Mesendoderm (in vitro differentiated cells): Measurements from ENCODE around the gene HK2.
"Not testable (repeated sequence)": the region's sequence is repeated elsewhere in the genome, so short reads cannot be mapped to it uniquely, and the experiment has no call there.

ENCODE experiments used
- DNase-seq: peaks from one replicate; pipeline ENCODE4 v3.0.0; 2013
- H2AK5ac ChIP-seq: 2 replicates; pipeline ENCODE4 v1.6.1; 2013; ENCODE audit warnings: low read length, inconsistent platforms
- H2BK120ac ChIP-seq: 2 replicates; pipeline ENCODE4 v1.6.1; 2013; ENCODE audit warnings: low read depth, mild to moderate bottlenecking, low read length, moderate library complexity, mixed read lengths
- H2BK15ac ChIP-seq: replicated peaks from 2 replicates; pipeline ENCODE4 v1.6.1; 2013; ENCODE audit warnings: low read depth, mild to moderate bottlenecking, moderate library complexity
- H2BK5ac ChIP-seq: 2 replicates; pipeline ENCODE4 v1.6.1; 2013; ENCODE audit warnings: low read length, inconsistent platforms
- H3K18ac ChIP-seq: 2 replicates; pipeline ENCODE4 v1.6.1; 2013; ENCODE audit warnings: mild to moderate bottlenecking, low read length, mixed read lengths
- H3K23ac ChIP-seq: one replicate; pipeline ENCODE4 v1.6.1; 2013; ENCODE audit warnings: low read length
- H3K27ac ChIP-seq: 2 replicates; pipeline ENCODE4 v1.5.1; 2013; ENCODE audit warnings: low read depth, mild to moderate bottlenecking, inconsistent platforms, low read length, moderate library complexity
- H3K27me3 ChIP-seq: 2 replicates; pipeline ENCODE4 v1.6.1; 2013; ENCODE audit warnings: low read length, control low read depth, mild to moderate bottlenecking, inconsistent platforms; ENCODE audit not compliant: insufficient read depth, poor library complexity
- H3K36me3 ChIP-seq: 2 replicates; pipeline ENCODE4 v1.6.1; 2013; ENCODE audit warnings: low read length, inconsistent platforms; ENCODE audit not compliant: control insufficient read depth, insufficient read depth
- H3K4ac ChIP-seq: one replicate; pipeline ENCODE4 v1.6.1; 2013; ENCODE audit warnings: low read depth, mild to moderate bottlenecking, low read length, moderate library complexity
- H3K4me1 ChIP-seq: 2 replicates; pipeline ENCODE4 v1.6.1; 2013; ENCODE audit warnings: low read depth, low read length, inconsistent platforms; ENCODE audit not compliant: control insufficient read depth
- H3K4me2 ChIP-seq: 2 replicates; pipeline ENCODE4 v1.6.1; 2013; ENCODE audit warnings: low read length
- H3K4me3 ChIP-seq: 2 replicates; pipeline ENCODE4 v1.5.1; 2013; ENCODE audit warnings: mild to moderate bottlenecking, low read length
- H3K56ac ChIP-seq: one replicate; pipeline ENCODE4 v1.6.1; 2013; ENCODE audit warnings: low read length
- H3K79me1 ChIP-seq: 2 replicates; pipeline ENCODE4 v1.6.1; 2013; ENCODE audit warnings: low read length, inconsistent platforms
- H3K79me2 ChIP-seq: 2 replicates; pipeline ENCODE4 v1.6.1; 2013; ENCODE audit warnings: mild to moderate bottlenecking, low read length; ENCODE audit not compliant: control insufficient read depth, insufficient read depth
- H3K9ac ChIP-seq: 2 replicates; pipeline ENCODE4 v1.6.1; 2013; ENCODE audit warnings: low read length, inconsistent platforms
- H4K5ac ChIP-seq: one replicate; pipeline ENCODE4 v1.6.1; 2013; ENCODE audit warnings: low read length
- H4K8ac ChIP-seq: one replicate; pipeline ENCODE4 v1.6.1; 2013; ENCODE audit warnings: low read depth, mild to moderate bottlenecking, control low read depth, low read length, moderate library complexity
- WGBS: extraction: QIAGEN DNeasy Blood & Tissue Kit; methylation state at CpG from one replicate; pipeline ENCODE4 v1.1.7; 2013; ENCODE audit warnings: low lambda C conversion rate, missing lambda C conversion rate; ENCODE audit not compliant: insufficient coverage; ENCODE audit errors: extremely low coverage; 5-methylcytosine and 5-hydroxymethylcytosine counted together

The HK2 gene

GRCh38 chr2:74902281-74902860 lies 68.4 kb downstream of the HK2 start:
- no peak overlapping the region for H2BK15ac ChIP-seq
- DNase-seq = no peak

GRCh38 chr2:74906395-74906794 lies 72.5 kb downstream of the HK2 start:
- no peak for DNase-seq
- no CpG with 5 or more reads among the region's 5 CpGs for WGBS
- Histone ChIP-seq H2BK120ac (no peak overlapping the region), H3K4ac (no peak overlapping the region), H3K4me2 (no peak overlapping the region), H3K18ac (no peak overlapping the region), H4K8ac (no peak overlapping the region), H3K27me3 (no peaks in the 10 kb centered on the region), H3K56ac (no peak overlapping the region), H3K79me2 (no peaks in the 10 kb centered on the region), H4K5ac (no peak overlapping the region), H3K36me3 (no peaks in the 10 kb centered on the region), H3K9ac (no peak overlapping the region), H2BK15ac (no peak overlapping the region), H2AK5ac (no peak overlapping the region), H3K27ac (no peak overlapping the region), H3K23ac (no peak overlapping the region), H3K4me1 (no peaks in the 10 kb centered on the region), H2BK5ac (no peak overlapping the region), H3K4me3 (no peak overlapping the region), H3K79me1 (no peaks in the 10 kb centered on the region)

More at GRCh38 chr2:74902281-74902860, 68.4 kb downstream of the HK2 start:
- H3K79me1 ChIP-seq = no peaks in the 10 kb centered on the region
- no peak overlapping the region for H3K9ac ChIP-seq
- no peaks in the 10 kb centered on the region for H3K27me3 ChIP-seq
- no peak overlapping the region for H3K18ac ChIP-seq
- H3K56ac ChIP-seq = no peak overlapping the region
- no peak overlapping the region for H3K4me2 ChIP-seq
- H3K27ac ChIP-seq = no peak overlapping the region
- no peak overlapping the region for H2BK120ac ChIP-seq
- no peak overlapping the region for H3K23ac ChIP-seq
- H4K5ac ChIP-seq = no peak overlapping the region
- no peaks in the 10 kb centered on the region for H3K36me3 ChIP-seq
- no peak overlapping the region for H3K4ac ChIP-seq
- H3K4me1 ChIP-seq = peaks cover 5% of the 10 kb centered on the region
- H3K4me3 ChIP-seq = no peak overlapping the region
- no CpG with 5 or more reads among the region's 3 CpGs for WGBS
- H2BK5ac ChIP-seq = no peak overlapping the region
- H3K79me2 ChIP-seq = no peaks in the 10 kb centered on the region
- no peak overlapping the region for H4K8ac ChIP-seq
- H2AK5ac ChIP-seq = no peak overlapping the region

GRCh38 chr2:74907560-74907959 lies 73.6 kb downstream of the HK2 start:
- not testable (repeated sequence) for H3K56ac ChIP-seq, H3K18ac ChIP-seq, H3K79me1 ChIP-seq, H2BK15ac ChIP-seq, DNase-seq, H3K27ac ChIP-seq, H3K9ac ChIP-seq, H2AK5ac ChIP-seq, H3K23ac ChIP-seq, H3K27me3 ChIP-seq, H2BK5ac ChIP-seq, H2BK120ac ChIP-seq, H3K79me2 ChIP-seq, H3K36me3 ChIP-seq, H3K4ac ChIP-seq, H4K5ac ChIP-seq, H3K4me3 ChIP-seq, H4K8ac ChIP-seq, H3K4me1 ChIP-seq, H3K4me2 ChIP-seq
- no CpG with 5 or more reads among the region's 5 CpGs for WGBS

DNA sequence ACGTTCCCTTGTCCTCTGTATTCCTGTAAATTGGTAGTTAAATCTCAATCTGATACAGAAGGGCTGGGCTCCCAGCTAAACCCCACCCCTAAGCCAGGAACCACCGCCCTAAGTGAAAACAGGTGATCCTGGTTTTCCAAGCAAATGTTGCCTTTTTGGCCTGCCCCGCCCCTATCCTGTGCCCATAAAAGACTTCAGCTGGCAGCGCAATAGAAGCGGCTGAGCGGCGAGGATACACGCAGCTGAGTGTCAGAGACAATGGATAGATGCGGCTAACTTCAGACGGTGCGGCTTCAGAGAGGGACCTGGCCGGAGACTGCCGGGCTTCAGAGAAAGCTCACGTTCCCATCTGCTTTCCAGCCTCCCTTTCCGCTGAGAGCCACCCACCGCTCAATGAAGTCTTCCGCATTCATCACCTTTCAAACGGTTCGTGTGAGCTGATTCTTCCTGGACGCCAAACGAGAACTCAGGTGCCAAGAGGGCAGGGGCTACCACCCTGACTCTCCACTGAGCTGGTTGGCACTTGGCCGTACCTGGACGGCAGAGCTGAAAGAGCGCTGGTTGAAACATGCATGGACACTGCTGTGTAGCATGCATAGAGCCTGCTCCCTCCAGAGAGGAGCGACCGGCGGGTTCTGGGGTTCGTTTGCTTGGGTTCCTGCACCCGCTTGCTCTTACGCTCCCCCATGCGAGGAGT lies 75.0 kb downstream of the HK2 start:
- Histone ChIP-seq H3K56ac (peak overlapping the region; percentile 62), H3K79me1 (no peaks in the 10 kb centered on the region), H3K18ac (no peak overlapping the region), H2AK5ac (no peak overlapping the region), H3K36me3 (no peaks in the 10 kb centered on the region), H3K4me2 (peak overlapping the region; percentile 40), H3K27ac (no peak overlapping the region), H2BK5ac (no peak overlapping the region), H4K5ac (no peak overlapping the region), H3K4me1 (no peaks in the 10 kb centered on the region), H4K8ac (no peak overlapping the region), H2BK120ac (no peak overlapping the region), H3K4me3 (no peak overlapping the region), H3K23ac (peak overlapping the region; percentile 59), H2BK15ac (no peak overlapping the region), H3K9ac (peak overlapping the region; percentile 30), H3K27me3 (no peaks in the 10 kb centered on the region), H3K79me2 (no peaks in the 10 kb centered on the region), H3K4ac (no peak overlapping the region)
- WGBS = no CpG with 5 or more reads among the region's 31 CpGs
- DNase-seq = peak; percentile 28

GRCh38 chr2:74910245-74910644 lies 76.3 kb downstream of the HK2 start:
- H3K23ac ChIP-seq = no peak overlapping the region
- no peak overlapping the region for H4K5ac ChIP-seq
- H3K4me2 ChIP-seq = no peak overlapping the region
- no peaks in the 10 kb centered on the region for H3K4me1 ChIP-seq
- no peaks in the 10 kb centered on the region for H3K36me3 ChIP-seq
- H2AK5ac ChIP-seq = no peak overlapping the region
- no peak for DNase-seq
- WGBS = no CpG with 5 or more reads among the region's 1 CpG
- H3K18ac ChIP-seq = no peak overlapping the region
- no peak overlapping the region for H3K4ac ChIP-seq
- H3K79me1 ChIP-seq = no peaks in the 10 kb centered on the region
- H3K9ac ChIP-seq = no peak overlapping the region
- no peak overlapping the region for H3K27ac ChIP-seq
- no peak overlapping the region for H2BK120ac ChIP-seq
- H3K4me3 ChIP-seq = no peak overlapping the region
- no peaks in the 10 kb centered on the region for H3K27me3 ChIP-seq
- no peaks in the 10 kb centered on the region for H3K79me2 ChIP-seq
- H4K8ac ChIP-seq = no peak overlapping the region
- no peak overlapping the region for H2BK5ac ChIP-seq
- no peak overlapping the region for H2BK15ac ChIP-seq
- no peak overlapping the region for H3K56ac ChIP-seq

GRCh38 chr2:74911061-74911460 lies 77.1 kb downstream of the HK2 start:
- Histone ChIP-seq H2BK15ac (no peak overlapping the region), H3K79me2 (no peaks in the 10 kb centered on the region), H3K4ac (no peak overlapping the region), H3K56ac (no peak overlapping the region), H3K27me3 (no peaks in the 10 kb centered on the region), H4K5ac (no peak overlapping the region), H4K8ac (no peak overlapping the region), H3K27ac (no peak overlapping the region), H3K23ac (no peak overlapping the region), H3K4me3 (no peak overlapping the region), H2BK120ac (no peak overlapping the region), H3K4me2 (no peak overlapping the region), H3K9ac (no peak overlapping the region), H3K79me1 (no peaks in the 10 kb centered on the region), H3K18ac (no peak overlapping the region), H3K36me3 (no peaks in the 10 kb centered on the region), H2AK5ac (no peak overlapping the region), H3K4me1 (no peaks in the 10 kb centered on the region), H2BK5ac (no peak overlapping the region)
- no peak for DNase-seq
- WGBS = no CpG with 5 or more reads among the region's 4 CpGs
